Skin of body (tissue), 2 donors: ENCODE measurements around the gene FOXRED2. TPM values are rescaled to one million over a fixed set of nuclear protein-coding genes. Genes with fewer than 3 reads are reported as not detected.
"Not testable (repeated sequence)": the region's sequence is repeated elsewhere in the genome, so short reads cannot be mapped to it uniquely, and the experiment has no call there.

Source experiments
- DNase-seq: peaks from one replicate; lab custom pipeline; 2025; lab: John Stamatoyannopoulos, UW
- total RNA-seq: library from RNA; depleted of rRNA; stranded (reverse); fragments of >200 nt; gene quantifications from one replicate; pipeline ENCODE4 v1.2.3, GENCODE V29; 2014

The FOXRED2 gene
- total RNA-seq = 6.7 TPM

GRCh38 chr22:36506637-36507517 lies at the start of gene FOXRED2:
Gene FOXRED2 (minus strand): TSS chr22:36507040. CDS start chr22:36506422, 618 bp downstream.
- DNase-seq = peak; percentile 72

- DNase-seq = no peak
Measured at GRCh38 chr22:36554098-36554497, 47.3 kb upstream of the FOXRED2 start.

- no peak for DNase-seq
Measured at GRCh38 chr22:36552289-36552688, 45.4 kb upstream of the FOXRED2 start.

- DNase-seq = no peak
Measured at GRCh38 chr22:36550701-36551495, 44.1 kb upstream of the FOXRED2 start.

- no peak for DNase-seq
Measured at GRCh38 chr22:36549033-36549432, 42.2 kb upstream of the FOXRED2 start.

GRCh38 chr22:36548606-36549005 lies 41.8 kb upstream of the FOXRED2 start:
- DNase-seq = no peak

- no peak for DNase-seq
Measured at GRCh38 chr22:36546932-36547331, 40.1 kb upstream of the FOXRED2 start.

- DNase-seq = no peak
Measured at GRCh38 chr22:36546092-36546804, 39.4 kb upstream of the FOXRED2 start.

- DNase-seq = no peak
Measured at GRCh38 chr22:36544107-36544620, 37.3 kb upstream of the FOXRED2 start.

GRCh38 chr22:36541831-36542411 lies 35.1 kb upstream of the FOXRED2 start:
- no peak for DNase-seq

GRCh38 chr22:36540867-36541642 lies 34.2 kb upstream of the FOXRED2 start:
- DNase-seq = no peak

GRCh38 chr22:36538529-36538928 lies 31.7 kb upstream of the FOXRED2 start:
- DNase-seq = no peak

- DNase-seq = no peak
Measured at GRCh38 chr22:36536717-36537116, 29.9 kb upstream of the FOXRED2 start.

- not testable (repeated sequence) for DNase-seq
Measured at GRCh38 chr22:36533320-36533719, 26.5 kb upstream of the FOXRED2 start.

- DNase-seq = no peak
Measured at GRCh38 chr22:36532466-36532865, 25.6 kb upstream of the FOXRED2 start.

- peak; percentile 99 for DNase-seq
Measured at GRCh38 chr22:36528795-36529751, 22.2 kb upstream of the FOXRED2 start, which contains the start of gene EIF3D. Gene EIF3D (minus strand): TSS chr22:36529166. CDS start chr22:36526121, 3,045 bp downstream.

GRCh38 chr22:36528341-36528740 lies 21.5 kb upstream of the FOXRED2 start:
- DNase-seq = no peak

GRCh38 chr22:36522662-36523061 lies 15.8 kb upstream of the FOXRED2 start:
- DNase-seq = no peak

- no peak for DNase-seq
Measured at GRCh38 chr22:36520423-36520822, 13.6 kb upstream of the FOXRED2 start.
